Measurements from ENCODE around the gene B4GALNT2. TPM values are rescaled to one million over a fixed set of nuclear protein-coding genes. Genes with fewer than 3 reads are reported as not detected.
"Not testable (repeated sequence)": the region's sequence is repeated elsewhere in the genome, so short reads cannot be mapped to it uniquely, and the experiment has no call there.

B4GALNT2 gene, protein sequence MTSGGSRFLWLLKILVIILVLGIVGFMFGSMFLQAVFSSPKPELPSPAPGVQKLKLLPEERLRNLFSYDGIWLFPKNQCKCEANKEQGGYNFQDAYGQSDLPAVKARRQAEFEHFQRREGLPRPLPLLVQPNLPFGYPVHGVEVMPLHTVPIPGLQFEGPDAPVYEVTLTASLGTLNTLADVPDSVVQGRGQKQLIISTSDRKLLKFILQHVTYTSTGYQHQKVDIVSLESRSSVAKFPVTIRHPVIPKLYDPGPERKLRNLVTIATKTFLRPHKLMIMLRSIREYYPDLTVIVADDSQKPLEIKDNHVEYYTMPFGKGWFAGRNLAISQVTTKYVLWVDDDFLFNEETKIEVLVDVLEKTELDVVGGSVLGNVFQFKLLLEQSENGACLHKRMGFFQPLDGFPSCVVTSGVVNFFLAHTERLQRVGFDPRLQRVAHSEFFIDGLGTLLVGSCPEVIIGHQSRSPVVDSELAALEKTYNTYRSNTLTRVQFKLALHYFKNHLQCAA
- total RNA-seq (2014; rRNA removed) (0.06 and 0.29 TPM in 2 replicates), Bru-seq, nascent RNA (percentile 15 among the genes with signal in this experiment), BruChase-seq, experiment 1, labeled RNA remaining after a 6-hour chase (percentile 12 among the genes with signal in this experiment), BruChase-seq, experiment 2, labeled RNA remaining after a 2-hour chase (percentile 15 among the genes with signal in this experiment)
- long read RNA-seq, full-length matches to known transcripts, result 1 of 1 reads
- long read RNA-seq, partial matches to known transcripts, result 0 of 1 reads
- long read RNA-seq, other reads (novel, unspliced or antisense), result 0 of 1 reads

DNA sequence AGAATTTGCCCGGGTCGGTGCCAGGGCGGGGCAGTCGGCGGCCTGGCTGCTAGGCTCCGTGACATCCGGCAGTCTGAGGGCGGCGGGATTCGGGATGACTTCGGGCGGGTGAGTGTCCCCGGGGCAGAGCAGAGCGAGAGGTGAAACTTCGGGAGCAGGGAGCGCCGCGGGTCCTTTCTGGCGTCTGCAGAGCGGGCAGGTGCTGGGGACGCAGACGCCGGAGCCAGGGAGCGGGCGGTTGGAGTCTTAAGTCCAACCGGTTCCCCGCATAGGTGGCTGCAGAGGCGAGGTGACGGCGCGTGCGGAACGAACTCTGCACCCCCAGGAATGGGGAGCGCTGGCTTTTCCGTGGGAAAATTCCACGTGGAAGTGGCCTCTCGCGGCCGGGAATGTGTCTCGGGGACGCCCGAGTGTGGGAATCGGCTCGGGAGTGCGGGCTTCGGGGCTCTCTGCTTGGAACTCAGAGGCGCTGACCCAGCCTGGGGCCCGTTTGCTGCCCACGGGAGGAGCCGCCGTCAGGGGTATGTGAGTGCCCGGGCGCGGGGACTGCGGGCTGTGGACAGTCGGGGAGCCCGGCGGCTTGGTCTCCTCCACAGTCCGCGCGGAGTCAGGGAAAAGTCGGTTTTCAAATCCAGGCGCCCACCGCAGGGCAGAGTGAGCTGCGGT lies at the start of gene B4GALNT2:
TSS of gene B4GALNT2 (plus strand) at position 71 of the 666 bp plus-strand sequence. CDS start at position 95, 24 bp downstream.
- peak; percentile 91 for ATAC-seq
- H3K4me3 ChIP-seq (ENCODE audit: low read length), result peak within 1 kb of the TSS; percentile 79
- no peak for TF ChIP-seq EZH2phosphoT487 (IDR thresholded peaks at IDR 0.05; ENCODE audit: borderline replicate concordance, low read length)
- TF ChIP-seq EZH2 (IDR thresholded peaks at IDR 0.05; ENCODE audit: low read length, unreplicated experiment), result peak; percentile 66
- POLR2A ChIA-PET (ENCODE audit: unreplicated experiment), result no interaction called here
- H3K4me1 ChIP-seq (ENCODE audit: insufficient read depth, low read length), result 0 out of 2 replicates have a peak, but pooled peaks cover 5% of the 10 kb centered on the region
- no peaks in the 10 kb centered on the region for H4K20me1 ChIP-seq (ENCODE audit: low read length)
- H3K9ac ChIP-seq (ENCODE audit: low read length), result 0 out of 2 replicates have a peak within 1 kb of the TSS, but pooled peaks have one; percentile 19
- H3K4me2 ChIP-seq (ENCODE audit: low read length), result peak within 1 kb of the TSS; percentile 97
- CTCF ChIA-PET, result no interaction called here
- H3K9me3 ChIP-seq (ENCODE audit: low read length), result peaks cover 3% of the 10 kb centered on the region
- no peaks in the 10 kb centered on the region for H3F3A ChIP-seq (ENCODE audit: low read length, unreplicated experiment)
- BruUV-seq (replicated peaks), result no TSS peak
- DNase-seq, result peak; percentile 49
- H3K27me3 ChIP-seq (ENCODE audit: low read length), result 0 out of 2 replicates have a peak, but pooled peaks cover 5% of the 10 kb centered on the region
- H3K79me2 ChIP-seq (ENCODE audit: low read length), result no peaks in the 10 kb centered on the region
- H3K9me2 ChIP-seq (replicated peaks; ENCODE audit: low read length), result no peaks in the 10 kb centered on the region
- no peaks in the 10 kb centered on the region; the same call in 1 of the 2 replicates for H3K36me3 ChIP-seq (ENCODE audit: low read depth, low read length)
- H3K27ac ChIP-seq (ENCODE audit: low read length), result no peak within 1 kb of the TSS
- intact Hi-C loops (cut with micrococcal nuclease), result no loop called here
- peak within 1 kb of the TSS; percentile 94 for H2AFZ ChIP-seq (ENCODE audit: low read length)

DNA sequence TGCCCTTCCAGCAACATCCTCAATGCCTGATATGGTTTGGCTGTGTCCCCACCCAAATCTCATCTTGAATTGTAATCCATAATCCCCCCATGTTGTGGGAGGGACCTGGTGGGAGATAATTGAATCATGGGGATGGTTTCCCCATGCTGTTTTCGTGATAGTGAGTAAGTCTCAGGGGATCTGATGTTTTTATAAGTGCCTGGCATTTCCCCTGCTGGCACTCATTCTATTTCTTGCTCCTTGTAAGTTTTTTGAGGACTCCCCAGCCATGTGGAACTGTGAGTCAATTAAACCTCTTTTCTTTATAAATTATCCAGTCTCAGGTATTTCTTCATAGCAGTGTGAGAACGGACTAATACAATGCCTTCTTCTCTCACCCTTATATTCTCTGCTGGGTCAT lies 47.5 kb upstream of the B4GALNT2 start:
- H3K79me2 ChIP-seq (ENCODE audit: low read length); H3K4me3 ChIP-seq (ENCODE audit: low read length); H3K27me3 ChIP-seq (ENCODE audit: low read length); H3K9me2 ChIP-seq (replicated peaks; ENCODE audit: low read length); DNase-seq; ATAC-seq; H2AFZ ChIP-seq (ENCODE audit: low read length); POLR2A ChIA-PET (ENCODE audit: unreplicated experiment); H3K36me3 ChIP-seq (ENCODE audit: low read depth, low read length); H3K9ac ChIP-seq (ENCODE audit: low read length); H3K4me1 ChIP-seq (ENCODE audit: insufficient read depth, low read length); H4K20me1 ChIP-seq (ENCODE audit: low read length); H3K9me3 ChIP-seq (ENCODE audit: low read length); BruUV-seq (replicated peaks); H3K27ac ChIP-seq (ENCODE audit: low read length); H3F3A ChIP-seq (ENCODE audit: low read length, unreplicated experiment); H3K4me2 ChIP-seq (ENCODE audit: low read length): not testable (repeated sequence)
- intact Hi-C loops (cut with micrococcal nuclease), result loop anchor here (5.0 kb wide), 1 partner anchor 107 kb away; no protein-coding TSS in a partner anchor
- CTCF ChIA-PET, result interaction anchor here (0.6 kb wide), 1 partner anchor 50 kb away, joined by 4 read pairs; no protein-coding TSS in a partner anchor

DNA sequence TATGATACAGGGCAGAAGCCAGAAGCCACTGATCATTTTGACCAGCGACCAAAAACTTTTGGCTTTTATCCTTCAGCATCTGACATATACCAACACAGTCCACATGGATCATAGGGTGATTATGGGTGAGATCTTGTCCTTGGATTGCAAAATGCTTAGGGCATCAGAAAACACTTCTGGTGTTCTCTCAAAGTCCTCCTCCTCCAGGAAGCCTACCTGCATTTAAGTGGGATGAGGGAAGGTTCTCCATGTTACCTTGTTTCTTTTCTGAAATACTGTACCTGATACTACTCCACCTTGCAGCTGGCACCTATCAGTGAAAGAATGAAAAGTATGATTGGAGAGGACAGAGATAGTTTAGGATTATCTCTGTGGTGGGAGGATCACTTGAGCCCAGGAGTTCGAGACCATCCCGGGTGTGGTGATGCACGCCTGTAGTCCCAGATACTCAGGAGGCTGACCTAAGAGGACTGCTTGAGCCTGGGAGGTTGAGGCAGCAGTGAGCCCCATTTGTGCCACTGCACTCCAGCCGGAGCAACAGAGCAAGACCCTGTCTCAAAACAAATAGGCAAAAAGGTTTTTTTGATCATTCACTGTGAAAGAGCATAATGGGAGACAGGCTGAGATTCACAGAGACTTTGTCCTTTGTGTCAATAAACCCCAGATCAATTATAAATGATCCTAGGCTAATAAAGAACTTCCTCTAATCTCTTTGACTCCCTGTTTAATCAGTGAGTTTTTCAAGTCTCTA lies 46.8 kb upstream of the B4GALNT2 start:
- Histone ChIP-seq H3K9me3 (ENCODE audit: low read length) (no peaks in the 10 kb centered on the region), H3K9ac (ENCODE audit: low read length) (no peak overlapping the region), H3K9me2 (replicated peaks; ENCODE audit: low read length) (no peaks in the 10 kb centered on the region), H3K27ac (ENCODE audit: low read length) (no peak overlapping the region), H3K36me3 (ENCODE audit: low read depth, low read length) (no peaks in the 10 kb centered on the region), H4K20me1 (ENCODE audit: low read length) (no peaks in the 10 kb centered on the region), H3K79me2 (ENCODE audit: low read length) (no peaks in the 10 kb centered on the region), H3K27me3 (ENCODE audit: low read length) (no peaks in the 10 kb centered on the region), H3K4me2 (ENCODE audit: low read length) (no peak overlapping the region), H2AFZ (ENCODE audit: low read length) (no peak overlapping the region), H3F3A (ENCODE audit: low read length, unreplicated experiment) (no peaks in the 10 kb centered on the region), H3K4me3 (ENCODE audit: low read length) (no peak overlapping the region), H3K4me1 (ENCODE audit: insufficient read depth, low read length) (peaks cover 3% of the 10 kb centered on the region; the same call in 1 of the 2 replicates)
- BruUV-seq (replicated peaks), result no TSS peak
- TF ChIP-seq, protein P1, sequence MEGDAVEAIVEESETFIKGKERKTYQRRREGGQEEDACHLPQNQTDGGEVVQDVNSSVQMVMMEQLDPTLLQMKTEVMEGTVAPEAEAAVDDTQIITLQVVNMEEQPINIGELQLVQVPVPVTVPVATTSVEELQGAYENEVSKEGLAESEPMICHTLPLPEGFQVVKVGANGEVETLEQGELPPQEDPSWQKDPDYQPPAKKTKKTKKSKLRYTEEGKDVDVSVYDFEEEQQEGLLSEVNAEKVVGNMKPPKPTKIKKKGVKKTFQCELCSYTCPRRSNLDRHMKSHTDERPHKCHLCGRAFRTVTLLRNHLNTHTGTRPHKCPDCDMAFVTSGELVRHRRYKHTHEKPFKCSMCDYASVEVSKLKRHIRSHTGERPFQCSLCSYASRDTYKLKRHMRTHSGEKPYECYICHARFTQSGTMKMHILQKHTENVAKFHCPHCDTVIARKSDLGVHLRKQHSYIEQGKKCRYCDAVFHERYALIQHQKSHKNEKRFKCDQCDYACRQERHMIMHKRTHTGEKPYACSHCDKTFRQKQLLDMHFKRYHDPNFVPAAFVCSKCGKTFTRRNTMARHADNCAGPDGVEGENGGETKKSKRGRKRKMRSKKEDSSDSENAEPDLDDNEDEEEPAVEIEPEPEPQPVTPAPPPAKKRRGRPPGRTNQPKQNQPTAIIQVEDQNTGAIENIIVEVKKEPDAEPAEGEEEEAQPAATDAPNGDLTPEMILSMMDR (conservative IDR thresholded peaks at IDR 0.05; ENCODE audit: low read depth, low read length), result no peak
- TF ChIP-seq EZH2 (IDR thresholded peaks at IDR 0.05; ENCODE audit: low read length, unreplicated experiment) (no peak), EZH2phosphoT487 (IDR thresholded peaks at IDR 0.05; ENCODE audit: borderline replicate concordance, low read length) (no peak)
- ChIA-PET CTCF (no interaction called here), POLR2A (ENCODE audit: unreplicated experiment) (no interaction called here)
- no peak for DNase-seq
- intact Hi-C loops (cut with micrococcal nuclease), result loop anchor here (5.0 kb wide), 1 partner anchor 107 kb away; no protein-coding TSS in a partner anchor
- ATAC-seq, result no peak

Data from PC-3 (cell line).